ENCODE measurements around the gene CSNK1G3.

CSNK1G3 gene

DNA sequence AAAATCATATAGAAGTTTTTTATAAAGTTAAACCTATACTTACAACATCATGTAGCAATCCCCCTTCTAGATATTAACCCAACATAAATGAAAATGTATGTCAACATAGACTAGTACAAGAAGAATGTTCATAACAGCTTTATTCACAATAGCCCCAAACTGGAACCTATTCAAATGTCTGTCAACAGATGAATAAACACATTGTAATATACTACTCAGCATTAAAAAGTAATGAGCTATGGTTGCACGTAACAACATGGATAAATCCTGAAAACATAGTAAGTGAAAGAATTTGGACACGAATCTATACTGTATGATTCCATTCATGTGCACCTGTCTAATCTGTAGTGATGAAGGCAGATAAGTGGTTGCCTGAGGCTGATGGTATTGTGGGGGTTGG lies 73.9 kb downstream of the CSNK1G3 start:
- TF ChIP-seq, protein P1, sequence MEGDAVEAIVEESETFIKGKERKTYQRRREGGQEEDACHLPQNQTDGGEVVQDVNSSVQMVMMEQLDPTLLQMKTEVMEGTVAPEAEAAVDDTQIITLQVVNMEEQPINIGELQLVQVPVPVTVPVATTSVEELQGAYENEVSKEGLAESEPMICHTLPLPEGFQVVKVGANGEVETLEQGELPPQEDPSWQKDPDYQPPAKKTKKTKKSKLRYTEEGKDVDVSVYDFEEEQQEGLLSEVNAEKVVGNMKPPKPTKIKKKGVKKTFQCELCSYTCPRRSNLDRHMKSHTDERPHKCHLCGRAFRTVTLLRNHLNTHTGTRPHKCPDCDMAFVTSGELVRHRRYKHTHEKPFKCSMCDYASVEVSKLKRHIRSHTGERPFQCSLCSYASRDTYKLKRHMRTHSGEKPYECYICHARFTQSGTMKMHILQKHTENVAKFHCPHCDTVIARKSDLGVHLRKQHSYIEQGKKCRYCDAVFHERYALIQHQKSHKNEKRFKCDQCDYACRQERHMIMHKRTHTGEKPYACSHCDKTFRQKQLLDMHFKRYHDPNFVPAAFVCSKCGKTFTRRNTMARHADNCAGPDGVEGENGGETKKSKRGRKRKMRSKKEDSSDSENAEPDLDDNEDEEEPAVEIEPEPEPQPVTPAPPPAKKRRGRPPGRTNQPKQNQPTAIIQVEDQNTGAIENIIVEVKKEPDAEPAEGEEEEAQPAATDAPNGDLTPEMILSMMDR (IDR thresholded peaks at IDR 0.05; ENCODE audit: insufficient read depth, low read length, missing control alignments), result no peak
- ChIA-PET CTCF (interaction anchor here (1.9 kb wide), 1 partner anchor 24 kb away, joined by 4 read pairs; no protein-coding TSS in a partner anchor), POLR2A (no interaction called here)
- no peak overlapping the region for H3K4me3 ChIP-seq (ENCODE audit: low read depth, low read length)
- no peak for DNase-seq (ENCODE audit: low read depth, low spot score)

DNA sequence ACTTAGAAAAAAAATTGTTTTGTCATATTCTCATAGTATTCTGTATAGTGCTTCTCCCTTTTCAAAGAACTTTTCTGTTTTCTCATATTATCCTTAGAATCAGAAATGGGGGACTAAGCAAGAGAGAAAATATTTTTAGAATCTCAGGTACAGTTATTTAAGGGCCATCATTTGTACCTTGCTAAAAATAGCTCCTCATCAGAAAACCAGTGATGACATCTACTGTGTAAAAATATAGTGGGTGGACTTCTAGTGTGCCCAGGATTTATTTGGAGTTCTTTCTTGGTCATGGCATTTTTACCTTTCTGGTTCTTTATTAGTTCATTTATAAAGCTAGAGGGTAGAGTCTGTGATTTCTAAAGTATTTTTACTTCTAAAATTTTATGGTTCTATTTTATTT lies 82.5 kb downstream of the CSNK1G3 start:
- POLR2A ChIA-PET, result no interaction called here
- H3K4me3 ChIP-seq (ENCODE audit: low read depth, low read length), result no peak overlapping the region
- CTCF ChIA-PET, result no interaction called here
- TF ChIP-seq, protein P1 (IDR thresholded peaks at IDR 0.05; ENCODE audit: insufficient read depth, low read length, missing control alignments), result no peak
- no peak for DNase-seq (ENCODE audit: low read depth, low spot score)

DNA sequence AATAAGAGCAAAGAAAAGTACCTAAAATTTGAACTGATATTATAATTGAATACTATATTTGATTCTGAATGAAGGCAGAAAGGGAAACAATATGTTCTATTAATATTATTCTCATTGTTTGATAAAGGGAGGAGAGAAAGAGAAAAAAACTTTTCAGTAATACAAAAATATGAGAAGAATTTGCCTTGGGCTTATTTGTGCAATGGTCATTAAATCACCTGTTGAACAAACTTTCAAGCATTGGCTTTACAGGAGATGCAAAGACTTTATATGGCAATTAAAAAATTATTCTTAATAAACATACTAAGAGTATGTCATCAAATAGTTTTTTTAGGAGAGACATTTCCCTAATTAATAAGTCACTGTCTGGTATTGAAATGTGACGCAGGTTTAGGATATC lies 85.0 kb downstream of the CSNK1G3 start:
- ChIA-PET POLR2A (no interaction called here), CTCF (no interaction called here)
- no peak overlapping the region for H3K4me3 ChIP-seq (ENCODE audit: low read depth, low read length)
- TF ChIP-seq, protein P1 (IDR thresholded peaks at IDR 0.05; ENCODE audit: insufficient read depth, low read length, missing control alignments), result no peak
- DNase-seq (ENCODE audit: low read depth, low spot score), result no peak

DNA sequence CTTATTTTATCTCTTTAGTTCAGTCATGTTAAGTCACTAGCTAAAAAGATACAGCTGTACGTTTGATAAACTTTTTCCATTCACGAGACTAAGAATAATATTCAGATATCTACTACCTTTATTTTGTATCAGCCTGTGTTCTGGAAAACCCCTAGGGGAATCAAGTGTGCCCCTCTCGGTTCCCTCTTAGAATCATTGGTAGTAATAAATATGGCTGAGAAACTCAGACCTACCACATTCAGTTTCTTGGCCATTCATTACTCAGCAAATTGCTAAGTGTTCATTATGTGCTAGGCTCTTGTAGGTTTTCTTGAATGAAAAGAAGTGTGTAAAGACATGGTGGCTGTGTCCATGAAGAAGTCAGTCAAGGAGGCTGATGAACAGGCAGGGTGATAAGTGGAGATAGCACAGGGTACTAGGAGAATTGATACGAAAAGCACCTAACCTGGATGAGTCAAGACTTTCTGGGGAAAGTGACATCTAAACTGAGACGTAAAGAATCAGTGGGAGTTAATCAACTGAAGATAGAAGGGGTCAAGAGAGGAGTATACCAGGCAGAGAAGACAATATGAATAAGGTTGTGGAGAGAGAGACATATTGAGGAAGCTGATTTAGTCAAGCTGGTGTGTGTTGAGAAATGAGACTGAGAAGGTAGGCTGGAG lies 86.2 kb downstream of the CSNK1G3 start:
- H3K4me3 ChIP-seq (ENCODE audit: low read depth, low read length), result no peak overlapping the region
- TF ChIP-seq, protein P1 (IDR thresholded peaks at IDR 0.05; ENCODE audit: insufficient read depth, low read length, missing control alignments), result no peak
- ChIA-PET CTCF (interaction anchor here (1.2 kb wide), 1 partner anchor 12 kb away, joined by 6 read pairs; no protein-coding TSS in a partner anchor), POLR2A (no interaction called here)
- DNase-seq (ENCODE audit: low read depth, low spot score), result no peak

DNA sequence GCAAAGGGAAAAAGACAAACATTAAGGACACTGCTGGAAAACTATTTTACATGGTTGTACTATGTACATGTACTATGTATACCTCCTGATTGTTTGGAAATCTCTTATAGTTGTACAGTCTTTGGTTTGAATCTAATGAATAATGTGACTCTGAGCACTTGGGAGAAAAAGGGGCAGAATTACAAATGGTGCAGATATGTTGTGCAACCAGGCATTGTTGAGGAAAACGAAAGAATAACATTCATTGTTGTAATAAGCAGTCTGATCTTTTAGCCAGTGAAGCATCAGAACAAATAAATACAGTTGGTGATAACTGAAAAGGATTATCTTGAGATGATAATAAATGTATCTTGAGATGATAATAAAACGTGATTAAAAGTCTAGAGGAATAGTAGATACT lies 87.2 kb downstream of the CSNK1G3 start:
- ChIA-PET CTCF (interaction anchor here (1.2 kb wide), 1 partner anchor 11 kb away, joined by 6 read pairs; no protein-coding TSS in a partner anchor), POLR2A (no interaction called here)
- DNase-seq (ENCODE audit: low read depth, low spot score), result no peak
- no peak overlapping the region for H3K4me3 ChIP-seq (ENCODE audit: low read depth, low read length)
- TF ChIP-seq, protein P1 (IDR thresholded peaks at IDR 0.05; ENCODE audit: insufficient read depth, low read length, missing control alignments), result no peak

DNA sequence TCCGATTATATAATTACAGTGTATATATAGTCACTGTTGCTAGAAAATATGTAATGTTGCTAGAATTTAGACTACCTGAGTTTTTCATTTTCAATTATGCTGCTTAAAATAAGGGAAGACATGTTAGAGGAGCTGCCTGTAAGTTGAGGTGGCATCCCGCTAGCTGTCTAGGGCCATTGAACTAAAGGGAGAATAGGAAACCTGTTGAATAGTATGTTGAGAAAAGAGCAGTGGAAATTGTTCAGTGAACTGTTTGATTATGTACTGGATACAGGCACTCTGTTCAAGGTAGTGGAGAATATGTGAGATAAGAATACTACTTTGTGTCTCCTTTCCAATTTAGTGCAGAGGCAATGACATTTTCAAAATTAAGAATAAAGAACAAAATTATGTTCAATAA lies 89.6 kb downstream of the CSNK1G3 start:
- CTCF ChIA-PET, result interaction anchor here (1.5 kb wide), 1 partner anchor 9 kb away, joined by 4 read pairs; no protein-coding TSS in a partner anchor
- no peak for DNase-seq (ENCODE audit: low read depth, low spot score)
- POLR2A ChIA-PET, result no interaction called here
- no peak overlapping the region for H3K4me3 ChIP-seq (ENCODE audit: low read depth, low read length)
- TF ChIP-seq, protein P1 (IDR thresholded peaks at IDR 0.05; ENCODE audit: insufficient read depth, low read length, missing control alignments), result no peak
